SK-N-SH treated with all-trans-retinoic acid at 6 μM for 48 hours (cell line): ENCODE results near the gene TARBP1.

ENCODE experiments used
- ARNTL ChIP-seq: fragments of 450-650 bp; formaldehyde crosslinking; IDR thresholded peaks from 2 replicates; pipeline ENCODE4 v1.5.0; 2020; ENCODE audit warnings: low read depth, mild to moderate bottlenecking, moderate library complexity, borderline replicate concordance
- SNAI2 ChIP-seq: fragments of 250-450 bp; sonication (Bioruptor Pico); IDR thresholded peaks from 2 replicates; pipeline ENCODE4 v1.5.0; 2020; ENCODE audit warnings: mild to moderate bottlenecking, moderate library complexity

DNA sequence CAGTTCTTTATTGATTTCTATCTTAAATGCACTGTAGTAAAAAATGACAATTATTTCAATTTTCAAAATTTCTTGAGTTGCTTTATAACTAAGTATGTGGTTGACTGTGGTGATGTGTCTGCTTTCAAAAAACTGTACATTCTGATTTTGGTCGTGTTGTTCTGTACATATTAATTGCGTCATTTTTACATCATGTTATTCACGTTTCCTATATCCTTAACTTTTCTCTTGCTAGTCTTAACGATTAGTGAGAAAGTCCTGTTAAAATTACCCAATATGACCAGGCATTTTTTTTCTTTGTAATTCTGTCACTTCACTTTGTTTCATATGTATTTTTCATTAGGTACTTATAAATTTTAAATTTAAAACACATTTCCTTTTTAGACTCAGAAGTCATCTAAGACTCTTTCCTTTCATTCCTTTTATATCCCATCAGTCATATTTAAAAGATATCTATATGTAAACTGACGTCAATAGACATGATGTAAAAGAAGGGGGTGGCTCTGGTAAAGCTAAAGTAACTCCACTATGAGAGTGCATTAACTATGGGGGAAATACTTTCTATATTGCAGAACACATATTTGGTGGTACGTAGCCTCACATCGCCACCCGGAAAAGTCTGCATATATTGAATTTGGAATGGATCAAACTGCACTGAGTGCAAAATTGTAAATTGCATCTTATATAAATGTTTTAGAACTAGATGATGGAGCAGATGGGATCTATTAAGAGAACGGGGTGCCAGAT, 106.8 kb downstream of the TARBP1 start:
- no peak for TF ChIP-seq ARNTL (CRISPR knock-in tag)
- no peak for TF ChIP-seq SNAI2 (CRISPR knock-in tag)
